ENCODE measurements around the gene CDH8.

DNA sequence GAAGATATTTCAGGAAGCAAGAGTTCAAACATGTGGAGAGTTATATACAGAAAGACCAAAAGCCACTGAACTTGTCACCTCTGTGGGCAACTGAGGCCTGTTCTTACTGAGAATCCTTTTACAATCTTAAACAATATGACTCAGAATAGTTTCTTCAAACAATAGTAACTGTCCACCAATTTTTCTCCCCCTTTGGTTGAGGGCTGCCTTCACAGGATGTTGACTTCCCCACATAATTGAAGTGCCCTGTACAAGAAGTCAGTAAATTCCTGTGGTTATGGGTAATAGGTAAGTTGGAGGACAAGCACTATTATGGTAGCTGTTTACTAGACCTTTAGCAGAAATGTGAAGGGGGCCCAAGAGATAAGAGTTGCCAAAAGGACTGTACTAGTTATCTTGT lies 215.8 kb downstream of the CDH8 start:
- TF ChIP-seq EZH2 (IDR thresholded peaks at IDR 0.05; ENCODE audit: borderline replicate concordance, low read depth, low read length, severe bottlenecking): no peak
- TF ChIP-seq, protein P1, sequence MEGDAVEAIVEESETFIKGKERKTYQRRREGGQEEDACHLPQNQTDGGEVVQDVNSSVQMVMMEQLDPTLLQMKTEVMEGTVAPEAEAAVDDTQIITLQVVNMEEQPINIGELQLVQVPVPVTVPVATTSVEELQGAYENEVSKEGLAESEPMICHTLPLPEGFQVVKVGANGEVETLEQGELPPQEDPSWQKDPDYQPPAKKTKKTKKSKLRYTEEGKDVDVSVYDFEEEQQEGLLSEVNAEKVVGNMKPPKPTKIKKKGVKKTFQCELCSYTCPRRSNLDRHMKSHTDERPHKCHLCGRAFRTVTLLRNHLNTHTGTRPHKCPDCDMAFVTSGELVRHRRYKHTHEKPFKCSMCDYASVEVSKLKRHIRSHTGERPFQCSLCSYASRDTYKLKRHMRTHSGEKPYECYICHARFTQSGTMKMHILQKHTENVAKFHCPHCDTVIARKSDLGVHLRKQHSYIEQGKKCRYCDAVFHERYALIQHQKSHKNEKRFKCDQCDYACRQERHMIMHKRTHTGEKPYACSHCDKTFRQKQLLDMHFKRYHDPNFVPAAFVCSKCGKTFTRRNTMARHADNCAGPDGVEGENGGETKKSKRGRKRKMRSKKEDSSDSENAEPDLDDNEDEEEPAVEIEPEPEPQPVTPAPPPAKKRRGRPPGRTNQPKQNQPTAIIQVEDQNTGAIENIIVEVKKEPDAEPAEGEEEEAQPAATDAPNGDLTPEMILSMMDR (IDR thresholded peaks at IDR 0.05; ENCODE audit: borderline replicate concordance, extremely low read depth, low read length, poor library complexity, severe bottlenecking): no peak

All from DND-41 (cell line).